ENCODE data around the gene CAPN3.

The CAPN3 gene

DNA sequence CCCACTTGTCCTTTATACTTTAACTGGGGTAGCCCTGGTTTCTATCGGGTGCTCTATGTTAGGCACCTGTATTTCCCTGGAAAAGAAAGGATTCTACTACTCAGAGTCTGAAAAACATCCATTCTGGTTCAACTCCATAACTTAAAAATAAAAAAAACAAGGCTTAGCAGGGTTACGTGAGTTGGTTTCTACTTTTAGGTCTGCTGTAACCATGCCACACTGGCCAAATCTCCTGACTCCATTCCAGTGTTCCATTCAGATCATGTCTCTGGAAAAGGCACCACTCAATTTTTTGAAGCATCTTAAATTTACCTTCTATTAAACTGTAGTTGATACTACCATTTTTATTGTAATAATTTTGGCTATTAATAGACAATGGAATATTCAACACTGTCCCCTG lies 62.1 kb downstream of the CAPN3 start:
- DNase-seq (ENCODE audit: insufficient read length, low spot score) (no peak), FAIRE-seq (no peak)
- TF ChIP-seq POLR2A (IDR thresholded peaks at IDR 0.05; ENCODE audit: low read depth, low read length) (no peak), SPI1 (IDR thresholded peaks at IDR 0.05; ENCODE audit: low read depth, low read length) (no peak), PAX5 (IDR thresholded peaks at IDR 0.05; ENCODE audit: insufficient read depth, low read length, severe bottlenecking) (no peak), POU2F2 (IDR thresholded peaks at IDR 0.05; ENCODE audit: low read depth, low read length) (no peak), POLR2AphosphoS5 (IDR thresholded peaks at IDR 0.05; ENCODE audit: low read depth, low read length) (no peak), TAF1 (IDR thresholded peaks at IDR 0.05; ENCODE audit: low read depth, low read length) (no peak)

DNA sequence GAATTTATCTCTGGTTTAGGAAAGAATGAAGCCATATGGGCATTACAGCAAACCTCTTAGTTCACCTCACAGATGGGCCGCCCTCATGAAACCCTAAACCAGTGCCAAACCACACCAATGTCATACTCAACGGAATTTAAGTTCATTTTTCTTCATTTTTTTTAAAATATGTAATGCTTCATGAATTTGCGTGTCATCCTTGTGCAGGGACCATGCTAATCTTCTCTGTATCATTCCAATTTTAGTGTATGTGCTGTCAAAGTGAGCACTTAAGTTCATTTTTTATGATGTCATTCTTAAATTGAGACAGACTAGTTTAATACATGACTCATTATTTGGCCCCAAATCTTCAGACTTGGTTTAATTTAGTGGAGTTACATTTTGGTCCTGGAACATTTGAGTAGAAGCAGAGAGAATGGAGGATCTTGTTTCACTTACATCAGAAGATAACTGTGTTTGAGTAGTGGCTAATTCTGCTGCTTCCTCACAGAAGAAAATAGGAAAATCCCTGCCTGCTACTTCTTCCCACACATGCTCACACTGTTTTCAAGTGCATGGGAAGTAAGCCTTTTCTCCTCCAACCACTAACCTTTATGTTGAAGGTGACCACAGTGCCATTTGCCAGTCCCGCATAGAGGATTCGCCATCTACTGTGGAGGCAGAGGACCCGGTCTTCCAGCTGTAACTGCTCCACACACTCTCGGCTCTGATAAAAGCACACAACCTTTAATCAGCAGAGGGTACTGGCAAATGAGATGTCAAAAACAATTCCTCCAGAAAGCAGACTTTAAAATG lies 68.3 kb downstream of the CAPN3 start:
- DNase-seq (ENCODE audit: insufficient read length, low spot score) (no peak), FAIRE-seq (no peak)
- TF ChIP-seq SPI1 (IDR thresholded peaks at IDR 0.05; ENCODE audit: low read depth, low read length) (no peak), PAX5 (IDR thresholded peaks at IDR 0.05; ENCODE audit: insufficient read depth, low read length, severe bottlenecking) (no peak), TAF1 (IDR thresholded peaks at IDR 0.05; ENCODE audit: low read depth, low read length) (no peak), POLR2AphosphoS5 (IDR thresholded peaks at IDR 0.05; ENCODE audit: low read depth, low read length) (no peak), POU2F2 (IDR thresholded peaks at IDR 0.05; ENCODE audit: low read depth, low read length) (no peak), POLR2A (IDR thresholded peaks at IDR 0.05; ENCODE audit: low read depth, low read length) (no peak)

DNA sequence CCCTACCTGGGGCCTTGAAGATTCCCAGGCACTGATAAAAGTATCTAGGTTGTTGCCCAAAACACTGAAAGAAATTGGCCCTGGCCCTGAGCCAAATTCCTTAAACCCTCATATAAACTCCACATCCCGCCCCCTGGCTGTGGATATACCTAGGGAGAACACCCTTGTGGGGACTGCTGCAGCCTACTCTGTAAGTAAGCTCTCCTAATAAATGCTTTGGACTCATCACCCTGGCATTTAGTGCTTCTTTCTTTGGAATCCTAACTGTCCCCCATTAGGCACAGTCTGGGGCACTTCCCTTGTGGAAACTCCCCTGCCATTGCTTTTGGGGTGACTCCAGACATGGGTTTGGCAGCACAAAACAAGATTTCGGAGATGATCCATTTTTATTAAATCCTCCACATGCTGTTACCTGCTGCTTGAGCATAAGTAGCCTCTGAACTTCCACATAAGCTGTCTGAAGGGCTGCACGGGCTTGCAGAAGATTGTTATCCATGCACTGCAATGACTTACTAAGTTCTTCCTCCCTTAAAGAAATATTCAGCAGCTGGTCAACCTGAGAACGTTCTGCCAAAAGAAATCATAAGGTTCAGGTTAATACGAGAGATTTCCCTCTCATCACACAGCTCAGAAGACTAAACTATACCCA lies 85.2 kb downstream of the CAPN3 start:
- TF ChIP-seq TAF1 (IDR thresholded peaks at IDR 0.05; ENCODE audit: low read depth, low read length) = no peak
- TF ChIP-seq POU2F2 (IDR thresholded peaks at IDR 0.05; ENCODE audit: low read depth, low read length) = no peak
- no peak for TF ChIP-seq POLR2AphosphoS5 (IDR thresholded peaks at IDR 0.05; ENCODE audit: low read depth, low read length)
- TF ChIP-seq POLR2A (IDR thresholded peaks at IDR 0.05; ENCODE audit: low read depth, low read length) = no peak
- no peak for TF ChIP-seq SPI1 (IDR thresholded peaks at IDR 0.05; ENCODE audit: low read depth, low read length)
- no peak for TF ChIP-seq PAX5 (IDR thresholded peaks at IDR 0.05; ENCODE audit: insufficient read depth, low read length, severe bottlenecking)
- FAIRE-seq (no peak), DNase-seq (ENCODE audit: insufficient read length, low spot score) (no peak)

DNA sequence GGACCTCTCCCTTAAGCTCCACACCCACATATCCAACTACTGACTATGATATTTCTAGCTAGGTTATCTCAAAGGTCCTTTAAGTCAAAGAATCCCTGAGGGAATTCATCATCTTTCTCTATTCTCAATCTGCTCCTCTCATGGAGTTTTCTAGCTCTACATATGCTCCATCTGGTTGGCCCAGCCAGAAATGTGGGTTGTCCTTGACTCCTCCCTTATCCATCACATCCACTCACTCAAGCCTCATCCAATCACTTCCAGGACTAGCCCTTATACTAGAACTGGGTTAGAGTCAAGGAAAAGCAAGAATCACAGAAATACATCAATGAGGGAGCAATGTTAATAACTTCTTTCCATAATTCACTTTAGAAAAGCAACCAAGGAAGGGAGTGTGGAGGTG lies 86.2 kb downstream of the CAPN3 start:
- FAIRE-seq = no peak
- no peak for TF ChIP-seq PAX5 (IDR thresholded peaks at IDR 0.05; ENCODE audit: insufficient read depth, low read length, severe bottlenecking)
- no peak for TF ChIP-seq SPI1 (IDR thresholded peaks at IDR 0.05; ENCODE audit: low read depth, low read length)
- TF ChIP-seq POLR2A (IDR thresholded peaks at IDR 0.05; ENCODE audit: low read depth, low read length) = no peak
- no peak for TF ChIP-seq POU2F2 (IDR thresholded peaks at IDR 0.05; ENCODE audit: low read depth, low read length)
- no peak for TF ChIP-seq TAF1 (IDR thresholded peaks at IDR 0.05; ENCODE audit: low read depth, low read length)
- DNase-seq (ENCODE audit: insufficient read length, low spot score) = no peak

DNA sequence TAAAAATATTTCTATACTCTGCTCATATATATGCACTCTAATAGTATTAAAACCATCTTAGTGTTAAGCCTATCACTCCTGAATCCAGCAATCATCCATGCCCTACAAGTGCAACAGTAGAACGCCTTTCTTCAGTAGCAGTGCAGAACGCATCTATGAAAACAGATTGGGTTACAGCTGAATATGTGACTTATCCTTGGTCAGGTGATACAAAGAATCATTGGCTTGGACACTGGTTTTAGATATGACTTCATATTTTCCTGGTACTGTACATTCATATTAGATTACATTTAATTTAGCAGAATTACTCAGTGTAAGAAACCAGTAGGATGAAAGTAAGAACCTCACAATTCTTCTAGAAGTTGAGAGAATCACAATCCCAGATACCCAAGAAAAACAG lies 88.3 kb downstream of the CAPN3 start:
- DNase-seq (ENCODE audit: insufficient read length, low spot score) (no peak), FAIRE-seq (no peak)
- TF ChIP-seq POLR2A (IDR thresholded peaks at IDR 0.05; ENCODE audit: low read depth, low read length) (no peak), POLR2AphosphoS5 (IDR thresholded peaks at IDR 0.05; ENCODE audit: low read depth, low read length) (no peak), TAF1 (IDR thresholded peaks at IDR 0.05; ENCODE audit: low read depth, low read length) (no peak), SPI1 (IDR thresholded peaks at IDR 0.05; ENCODE audit: low read depth, low read length) (no peak), PAX5 (IDR thresholded peaks at IDR 0.05; ENCODE audit: insufficient read depth, low read length, severe bottlenecking) (no peak), POU2F2 (IDR thresholded peaks at IDR 0.05; ENCODE audit: low read depth, low read length) (no peak)

DNA sequence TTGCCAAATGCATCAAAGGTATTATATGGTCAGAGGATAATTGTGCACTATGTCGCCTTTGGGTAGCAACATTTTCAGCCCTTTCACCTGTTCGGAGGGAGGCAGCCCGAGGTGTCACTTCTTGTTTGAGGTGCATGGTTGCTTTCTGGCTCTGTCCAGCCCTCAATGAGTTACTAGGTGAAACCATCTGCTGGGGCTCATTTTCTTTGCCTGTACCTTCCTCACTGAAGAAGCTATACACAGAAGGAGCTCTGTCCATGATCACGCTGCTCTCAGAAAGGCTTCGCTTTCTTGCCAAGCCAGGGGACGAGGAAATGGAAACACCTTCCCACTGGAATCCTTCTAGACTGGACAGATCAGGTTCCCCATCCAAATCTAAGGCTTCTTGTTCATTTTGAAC lies 89.0 kb downstream of the CAPN3 start:
- DNase-seq (ENCODE audit: insufficient read length, low spot score) (no peak), FAIRE-seq (no peak)
- TF ChIP-seq TAF1 (IDR thresholded peaks at IDR 0.05; ENCODE audit: low read depth, low read length) = no peak
- no peak for TF ChIP-seq PAX5 (IDR thresholded peaks at IDR 0.05; ENCODE audit: insufficient read depth, low read length, severe bottlenecking)
- TF ChIP-seq POLR2A (IDR thresholded peaks at IDR 0.05; ENCODE audit: low read depth, low read length) = no peak
- TF ChIP-seq SPI1 (IDR thresholded peaks at IDR 0.05; ENCODE audit: low read depth, low read length) = no peak
- TF ChIP-seq POU2F2 (IDR thresholded peaks at IDR 0.05; ENCODE audit: low read depth, low read length) = no peak
- TF ChIP-seq POLR2AphosphoS5 (IDR thresholded peaks at IDR 0.05; ENCODE audit: low read depth, low read length) = no peak

DNA sequence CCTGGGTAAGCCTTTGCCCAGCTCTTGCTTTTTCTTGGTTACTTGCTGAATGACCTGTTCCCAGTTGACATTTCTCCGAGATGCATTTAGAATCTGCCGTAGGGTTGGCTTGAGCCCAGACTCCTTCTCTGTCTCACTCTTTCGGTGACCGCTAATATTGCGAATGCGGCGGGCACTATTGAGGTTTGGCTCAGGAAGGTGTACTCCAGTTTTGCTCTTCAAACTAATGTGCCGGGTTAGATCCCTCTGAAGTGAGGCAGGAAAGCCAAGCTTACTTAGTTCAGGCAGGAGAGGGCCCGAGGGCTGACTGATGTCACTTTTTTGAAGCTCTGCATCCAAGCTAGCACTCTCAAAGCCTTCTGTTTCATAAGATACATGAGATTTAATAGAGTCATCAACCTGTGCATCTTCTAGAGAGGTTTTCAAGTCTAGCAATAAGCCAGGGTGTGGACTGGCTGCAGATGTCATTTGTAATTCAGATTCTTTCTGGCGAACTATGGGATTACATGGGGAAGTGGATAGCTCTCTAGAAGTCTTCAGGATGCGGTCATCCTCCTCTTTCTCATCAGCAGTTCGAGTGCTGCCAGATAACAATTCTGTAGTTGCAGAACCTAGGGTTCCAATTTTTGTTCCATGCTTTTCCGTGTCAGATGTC lies 90.6 kb downstream of the CAPN3 start:
- DNase-seq (ENCODE audit: insufficient read length, low spot score) (no peak), FAIRE-seq (no peak)
- TF ChIP-seq POLR2A (IDR thresholded peaks at IDR 0.05; ENCODE audit: low read depth, low read length) = no peak
- no peak for TF ChIP-seq POLR2AphosphoS5 (IDR thresholded peaks at IDR 0.05; ENCODE audit: low read depth, low read length)
- no peak for TF ChIP-seq POU2F2 (IDR thresholded peaks at IDR 0.05; ENCODE audit: low read depth, low read length)
- no peak for TF ChIP-seq TAF1 (IDR thresholded peaks at IDR 0.05; ENCODE audit: low read depth, low read length)
- no peak for TF ChIP-seq SPI1 (IDR thresholded peaks at IDR 0.05; ENCODE audit: low read depth, low read length)
- no peak for TF ChIP-seq PAX5 (IDR thresholded peaks at IDR 0.05; ENCODE audit: insufficient read depth, low read length, severe bottlenecking)

DNA sequence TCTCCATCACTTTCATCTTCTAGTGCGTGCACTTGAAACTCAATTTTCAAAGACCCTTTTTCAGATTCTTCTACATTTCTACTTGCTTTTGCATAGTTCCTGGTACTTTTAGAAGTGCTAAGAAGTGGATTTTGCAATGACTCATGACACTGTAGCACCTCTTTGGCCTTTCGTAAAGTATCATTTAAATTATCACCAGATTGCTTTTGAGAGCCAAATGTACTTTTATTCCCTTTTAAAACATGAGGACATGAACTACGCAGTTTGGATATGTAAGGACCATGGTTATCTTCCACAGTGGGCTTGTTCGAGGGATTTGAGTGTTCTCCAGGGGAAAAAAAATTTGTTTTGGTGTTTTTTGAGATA lies 91.1 kb downstream of the CAPN3 start:
- no peak for DNase-seq (ENCODE audit: insufficient read length, low spot score)
- no peak for TF ChIP-seq POLR2AphosphoS5 (IDR thresholded peaks at IDR 0.05; ENCODE audit: low read depth, low read length)
- no peak for TF ChIP-seq PAX5 (IDR thresholded peaks at IDR 0.05; ENCODE audit: insufficient read depth, low read length, severe bottlenecking)
- TF ChIP-seq POU2F2 (IDR thresholded peaks at IDR 0.05; ENCODE audit: low read depth, low read length) = no peak
- no peak for TF ChIP-seq TAF1 (IDR thresholded peaks at IDR 0.05; ENCODE audit: low read depth, low read length)
- no peak for TF ChIP-seq POLR2A (IDR thresholded peaks at IDR 0.05; ENCODE audit: low read depth, low read length)
- TF ChIP-seq SPI1 (IDR thresholded peaks at IDR 0.05; ENCODE audit: low read depth, low read length) = no peak

DNA sequence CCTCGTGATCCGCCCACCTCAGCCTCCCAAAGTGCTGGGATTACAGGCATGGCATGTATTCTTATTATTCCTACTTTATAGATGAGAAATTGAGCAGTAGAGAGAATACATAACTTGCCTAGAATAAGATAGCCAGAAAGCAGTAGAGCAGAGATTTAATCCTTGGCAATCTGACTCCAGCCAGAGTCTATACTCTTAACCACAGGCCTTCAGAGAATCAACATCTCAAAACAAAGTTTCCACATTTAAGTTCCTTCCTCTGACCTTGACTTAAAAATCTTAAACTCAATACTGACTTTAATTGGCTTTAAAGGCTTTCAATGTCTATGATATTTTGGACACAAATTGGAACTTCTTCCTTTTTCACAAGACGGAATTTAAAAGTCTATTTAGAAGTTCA lies 94.5 kb downstream of the CAPN3 start:
- no peak for TF ChIP-seq PAX5 (IDR thresholded peaks at IDR 0.05; ENCODE audit: insufficient read depth, low read length, severe bottlenecking)
- TF ChIP-seq SPI1 (IDR thresholded peaks at IDR 0.05; ENCODE audit: low read depth, low read length) = no peak
- TF ChIP-seq POLR2AphosphoS5 (IDR thresholded peaks at IDR 0.05; ENCODE audit: low read depth, low read length) = no peak
- TF ChIP-seq POU2F2 (IDR thresholded peaks at IDR 0.05; ENCODE audit: low read depth, low read length) = no peak
- TF ChIP-seq TAF1 (IDR thresholded peaks at IDR 0.05; ENCODE audit: low read depth, low read length) = no peak
- TF ChIP-seq POLR2A (IDR thresholded peaks at IDR 0.05; ENCODE audit: low read depth, low read length) = no peak
- no peak for DNase-seq (ENCODE audit: insufficient read length, low spot score)
- no peak for FAIRE-seq

More for the DNA sequence above, 91.1 kb downstream of the CAPN3 start:
- no peak for FAIRE-seq

Measured in GM12891 (cell line).